ENCODE data around the gene COL16A1. TPM values are rescaled to one million over a fixed set of nuclear protein-coding genes. Genes with fewer than 3 reads are reported as not detected.
A peak's percentile ranks its signal among the peaks of the same experiment; 100 is the strongest.

The COL16A1 gene
- total and polyA plus RNA-seq, 2 of the 13 experiments (the other 11 are each of a cell fraction or from before 2014, with no cell fraction given), result 4.3 to 12.2 TPM

- TF ChIP-seq GABPA (IDR thresholded peaks at IDR 0.05; ENCODE audit: low read depth, low read length) (no peak), GABPA (CRISPR knock-in tag; IDR thresholded peaks at IDR 0.05; ENCODE audit: low read depth) (no peak), HIC2 (CRISPR knock-in tag; IDR thresholded peaks at IDR 0.05; ENCODE audit: low read depth) (no peak; the same call in 1 of the 2 replicates), ZFP36 (IDR thresholded peaks at IDR 0.05; ENCODE audit: borderline replicate concordance, low read depth, low read length, partially characterized antibody) (no peak), FOXP4 (CRISPR knock-in tag; IDR thresholded peaks at IDR 0.05) (peak; percentile 71; the same call in 1 of the 2 replicates), TFE3 (CRISPR knock-in tag; IDR thresholded peaks at IDR 0.05) (no peak), ZNF704 (CRISPR knock-in tag; IDR thresholded peaks at IDR 0.05; ENCODE audit: borderline replicate concordance) (peak; percentile 71; the same call in 1 of the 2 replicates), CSRNP1 (CRISPR knock-in tag; IDR thresholded peaks at IDR 0.05) (peak; percentile 55; the same call in 1 of the 2 replicates), PBX2 (CRISPR knock-in tag; IDR thresholded peaks at IDR 0.05) (no peak), PRDM15 (CRISPR knock-in tag; IDR thresholded peaks at IDR 0.05) (0 out of 2 replicates have a peak, but pooled peaks have one; percentile 20), ZNF530 (CRISPR knock-in tag; IDR thresholded peaks at IDR 0.05; ENCODE audit: low read depth) (no peak), TCF7 (IDR thresholded peaks at IDR 0.05; ENCODE audit: low read depth) (no peak), FLYWCH1 (CRISPR knock-in tag; IDR thresholded peaks at IDR 0.05) (no peak)
Observed at GRCh38 chr1:31715087-31715872, 11.5 kb upstream of the COL16A1 start (continued).
